Tibial nerve (tissue), 4 donors: ENCODE data around the gene TMEM14A.

Experiments
- EP300 ChIP-seq, 2 donors: sonication (generic); formaldehyde crosslinking; IDR thresholded peaks; one replicate each; pipeline ENCODE4 v1.6.1; 2017; ENCODE audit warnings: antibody characterized with exemption in 2 of 2, mild to moderate bottlenecking in 1 of 2
- POLR2A ChIP-seq, 2 donors: fragments of 450-650 bp; IDR thresholded peaks; one replicate each; pipeline ENCODE4 v1.6.1; 2017; ENCODE audit warnings: antibody characterized with exemption in 2 of 2, mild to moderate bottlenecking in 2 of 2, moderate library complexity in 2 of 2
- TF ChIP-seq, protein P1 (sequence below), 5 experiments: fragments of 200-600 bp in 3 of 5; fragments of 450-650 bp in 2 of 5; sonication (generic) in 3 of 5; IDR thresholded peaks; one replicate each; pipeline ENCODE4 v1.5.1; 2016 to 2019; ENCODE audit warnings: antibody characterized with exemption in 5 of 5, mild to moderate bottlenecking in 3 of 5, moderate library complexity in 2 of 5

DNA sequence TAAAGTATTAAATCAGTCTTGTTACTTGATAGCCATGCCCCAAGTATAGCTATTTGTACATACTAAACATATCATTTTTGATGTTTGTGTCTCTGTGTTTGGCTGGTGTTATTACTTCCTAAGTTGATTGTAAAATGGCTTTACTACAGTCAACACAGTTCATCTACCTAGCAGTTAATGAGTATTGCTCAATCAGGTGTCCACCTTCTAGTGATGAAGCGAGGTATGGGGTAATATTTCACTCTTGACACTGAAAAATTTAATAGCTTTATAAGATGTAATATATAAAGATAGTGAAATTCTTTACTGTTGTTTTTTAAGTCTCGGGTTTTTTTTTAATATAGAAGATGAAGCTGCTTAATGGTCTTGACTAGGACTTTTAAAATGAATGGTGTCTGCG lies 18.9 kb downstream of the TMEM14A start:
- TF ChIP-seq, protein P1, sequence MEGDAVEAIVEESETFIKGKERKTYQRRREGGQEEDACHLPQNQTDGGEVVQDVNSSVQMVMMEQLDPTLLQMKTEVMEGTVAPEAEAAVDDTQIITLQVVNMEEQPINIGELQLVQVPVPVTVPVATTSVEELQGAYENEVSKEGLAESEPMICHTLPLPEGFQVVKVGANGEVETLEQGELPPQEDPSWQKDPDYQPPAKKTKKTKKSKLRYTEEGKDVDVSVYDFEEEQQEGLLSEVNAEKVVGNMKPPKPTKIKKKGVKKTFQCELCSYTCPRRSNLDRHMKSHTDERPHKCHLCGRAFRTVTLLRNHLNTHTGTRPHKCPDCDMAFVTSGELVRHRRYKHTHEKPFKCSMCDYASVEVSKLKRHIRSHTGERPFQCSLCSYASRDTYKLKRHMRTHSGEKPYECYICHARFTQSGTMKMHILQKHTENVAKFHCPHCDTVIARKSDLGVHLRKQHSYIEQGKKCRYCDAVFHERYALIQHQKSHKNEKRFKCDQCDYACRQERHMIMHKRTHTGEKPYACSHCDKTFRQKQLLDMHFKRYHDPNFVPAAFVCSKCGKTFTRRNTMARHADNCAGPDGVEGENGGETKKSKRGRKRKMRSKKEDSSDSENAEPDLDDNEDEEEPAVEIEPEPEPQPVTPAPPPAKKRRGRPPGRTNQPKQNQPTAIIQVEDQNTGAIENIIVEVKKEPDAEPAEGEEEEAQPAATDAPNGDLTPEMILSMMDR (IDR thresholded peaks at IDR 0.05): no peak
- TF ChIP-seq EP300 (IDR thresholded peaks at IDR 0.05): no peak
- no peak for TF ChIP-seq POLR2A (IDR thresholded peaks at IDR 0.05)
